IPS-NIHi11 (cell line): ENCODE data around the gene GAL3ST2.

ENCODE experiments used
- DNase-seq: peaks from one replicate; pipeline ENCODE4 v3.0.0; 2012; ENCODE audit warnings: mixed read lengths, low spot score

The GAL3ST2 gene

DNA sequence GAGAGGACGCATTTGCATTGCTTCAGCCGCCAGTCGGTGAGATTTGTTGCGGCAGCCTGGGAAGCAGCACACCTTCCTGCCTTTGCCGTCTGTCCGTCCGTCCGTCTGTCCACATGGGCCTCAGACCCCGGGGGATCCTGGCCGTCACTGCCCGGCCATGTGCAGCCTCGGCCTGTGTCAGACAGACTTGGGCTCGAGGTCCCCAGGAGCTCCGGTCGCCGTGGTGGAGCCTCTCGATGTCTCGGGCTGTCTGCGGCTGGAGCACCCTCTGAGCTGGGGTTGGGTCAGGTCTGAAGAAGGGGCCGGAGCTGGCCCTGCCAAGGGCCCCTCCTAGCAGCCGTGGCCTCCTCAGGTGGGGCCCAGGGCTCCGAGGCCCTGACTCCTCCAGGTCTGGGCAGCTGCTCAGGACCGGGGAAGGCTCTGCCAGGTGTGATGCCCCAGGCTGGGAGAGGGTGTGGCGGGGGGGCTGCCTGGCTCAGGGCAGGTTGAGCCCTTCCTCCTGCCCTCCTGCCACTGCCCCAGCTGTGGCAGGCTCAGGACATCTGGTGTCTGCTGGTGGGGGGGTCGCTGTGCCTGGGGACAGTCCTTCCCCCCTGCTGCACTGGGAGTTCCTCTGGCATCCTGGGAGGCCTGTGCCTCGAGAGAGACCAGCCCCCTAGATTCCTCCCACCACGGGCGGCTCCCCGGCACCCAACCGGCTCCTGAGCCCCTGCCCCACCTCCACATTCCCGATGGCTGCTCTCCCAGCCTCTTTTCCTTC is 44.2 kb downstream of the GAL3ST2 start:
- DNase-seq: peak; percentile 37

DNA sequence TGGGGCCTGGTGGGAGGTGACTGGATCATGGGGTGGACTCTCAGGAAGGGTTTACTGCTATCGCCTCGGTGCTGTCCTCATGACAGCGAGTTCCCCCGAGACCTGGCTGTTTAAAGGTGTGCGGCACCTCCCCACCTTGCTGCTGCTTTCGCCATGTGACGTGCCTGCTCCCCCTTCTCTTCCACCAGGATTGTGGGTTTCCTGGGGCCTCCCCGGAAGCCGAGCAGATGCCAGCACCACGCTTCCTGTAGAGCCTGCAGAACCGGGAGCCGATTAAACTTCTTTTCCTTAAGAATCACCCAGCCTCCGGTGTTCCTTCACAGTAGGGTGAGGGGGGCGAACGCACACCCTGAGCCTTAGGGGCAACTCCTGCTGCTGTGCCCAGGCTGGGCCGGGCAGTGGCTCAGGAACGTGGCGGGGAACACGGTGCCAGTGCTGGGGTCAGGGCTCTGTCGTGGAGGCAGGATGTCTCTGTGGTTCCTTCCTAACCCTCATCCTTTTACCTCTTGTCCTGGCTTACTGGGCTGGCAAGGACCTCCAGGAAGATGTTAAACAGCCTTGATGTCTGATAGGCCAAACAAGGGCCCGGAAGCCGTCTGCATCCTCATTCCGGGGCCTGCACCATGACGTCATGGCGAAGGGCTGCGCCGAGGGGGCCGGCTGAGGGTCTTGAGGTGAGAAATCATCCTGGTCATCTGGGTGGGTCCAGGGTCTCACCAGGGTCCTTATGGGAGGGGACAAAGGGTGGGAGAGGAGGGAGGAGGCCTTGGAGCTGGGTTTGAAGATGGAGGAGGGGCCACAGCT is 45.0 kb downstream of the GAL3ST2 start:
- peak; percentile 7 for DNase-seq

DNA sequence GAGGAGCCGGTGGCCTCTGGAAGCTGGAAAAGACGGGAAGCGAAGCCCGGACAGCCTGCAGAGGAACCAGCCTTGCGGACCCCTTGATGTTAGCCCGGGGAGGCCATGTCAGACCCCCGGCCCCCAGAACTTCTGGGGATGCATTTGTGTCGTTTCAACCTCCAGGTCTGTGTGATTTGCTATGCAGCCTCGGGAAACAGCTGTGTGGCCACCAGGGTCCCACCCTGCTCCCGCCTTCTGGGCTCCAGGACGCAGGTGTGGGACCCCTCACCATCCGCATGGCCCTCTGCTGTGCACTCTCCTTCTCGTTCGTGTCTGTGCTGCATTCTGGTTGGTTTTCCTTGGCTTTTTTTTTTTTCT is 45.6 kb downstream of the GAL3ST2 start:
- DNase-seq: peak; percentile 8

DNA sequence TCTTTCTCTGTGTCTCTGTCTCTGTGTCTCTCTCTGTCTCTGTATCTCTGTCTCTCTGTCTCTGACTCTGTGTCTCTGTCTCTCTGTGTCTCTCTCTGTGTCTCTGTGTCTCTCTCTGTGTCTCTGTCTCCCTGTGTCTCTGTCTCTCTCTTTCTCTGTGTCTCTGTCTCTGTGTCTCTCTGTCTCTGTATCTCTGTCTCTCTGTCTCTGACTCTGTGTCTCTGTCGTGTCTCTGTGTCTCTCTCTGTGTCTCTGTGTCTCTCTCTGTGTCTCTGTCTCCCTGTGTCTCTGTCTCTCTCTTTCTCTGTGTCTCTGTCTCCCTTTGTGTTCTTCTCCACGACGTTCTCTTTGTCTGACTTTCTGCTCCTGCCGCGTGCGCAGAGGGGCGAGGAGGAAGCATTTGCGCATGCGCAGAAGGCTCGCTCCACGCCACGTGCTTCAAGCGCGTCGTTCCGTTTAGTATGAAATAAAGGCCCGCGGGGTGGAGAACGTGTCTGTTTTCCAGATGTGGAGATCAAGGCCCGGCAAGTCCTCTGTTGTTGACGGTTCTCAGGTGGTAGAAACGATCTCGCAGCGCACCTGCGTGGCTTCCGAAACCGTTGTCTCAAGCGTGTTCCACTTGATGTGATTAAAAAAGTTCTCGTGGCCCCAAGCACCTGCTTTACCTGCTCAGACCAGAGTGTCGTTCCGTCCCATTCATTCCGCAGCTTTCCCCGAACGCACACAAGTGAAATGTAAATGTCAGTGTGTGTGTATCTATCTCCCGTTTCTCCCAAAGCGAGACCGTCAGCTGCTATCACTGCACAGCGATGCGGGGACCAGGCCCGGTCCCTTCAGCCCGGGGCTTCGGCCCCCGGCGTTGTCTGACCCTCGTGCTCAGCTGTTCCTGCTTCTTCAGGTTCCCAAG is 47.2 kb downstream of the GAL3ST2 start:
- DNase-seq: peak; percentile 5

DNA sequence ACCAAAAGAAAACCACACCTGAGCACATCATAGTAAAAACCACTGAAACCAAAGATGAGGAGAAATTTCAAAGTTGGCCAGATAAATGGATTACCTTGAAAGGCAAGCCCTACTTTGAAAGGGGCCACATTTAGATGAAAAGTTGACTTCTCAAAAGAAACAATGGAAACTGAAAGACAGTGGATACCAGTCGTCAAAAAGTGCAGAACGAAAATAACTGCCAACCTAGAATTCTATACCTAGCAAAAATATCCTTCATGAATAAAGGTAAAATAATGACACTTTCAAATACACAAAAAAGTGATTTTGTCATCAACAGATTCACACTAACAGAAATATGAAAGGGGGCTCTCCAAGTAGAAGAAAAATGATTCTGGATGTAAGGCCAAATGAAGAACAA is 50.8 kb downstream of the GAL3ST2 start:
- DNase-seq: no peak

DNA sequence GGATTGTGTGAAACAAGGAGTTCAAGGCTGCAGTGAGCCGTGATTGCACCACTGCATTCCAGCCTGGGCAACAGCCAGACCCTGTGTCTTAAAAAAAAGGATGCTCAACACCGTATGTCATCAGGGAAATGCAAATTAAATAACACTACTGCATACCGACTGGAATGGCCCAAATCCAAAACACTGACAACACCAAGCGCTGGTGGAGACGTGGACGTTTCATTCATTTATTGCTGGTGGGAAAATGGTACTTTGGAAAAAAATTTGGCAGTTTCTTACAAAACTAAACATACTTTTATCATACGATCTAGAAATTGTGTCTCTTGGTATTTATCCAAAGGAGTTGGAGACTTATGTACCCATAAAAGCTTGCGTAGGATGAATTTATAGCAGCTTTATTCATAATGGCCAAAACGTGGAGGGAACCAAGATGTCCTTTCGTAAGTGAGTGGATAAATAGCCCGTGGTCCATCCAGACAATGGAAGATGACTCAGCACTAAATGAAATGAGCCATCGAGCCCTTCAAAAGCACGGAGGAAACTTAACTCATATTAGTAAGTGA is 56.6 kb downstream of the GAL3ST2 start:
- DNase-seq: no peak

DNA sequence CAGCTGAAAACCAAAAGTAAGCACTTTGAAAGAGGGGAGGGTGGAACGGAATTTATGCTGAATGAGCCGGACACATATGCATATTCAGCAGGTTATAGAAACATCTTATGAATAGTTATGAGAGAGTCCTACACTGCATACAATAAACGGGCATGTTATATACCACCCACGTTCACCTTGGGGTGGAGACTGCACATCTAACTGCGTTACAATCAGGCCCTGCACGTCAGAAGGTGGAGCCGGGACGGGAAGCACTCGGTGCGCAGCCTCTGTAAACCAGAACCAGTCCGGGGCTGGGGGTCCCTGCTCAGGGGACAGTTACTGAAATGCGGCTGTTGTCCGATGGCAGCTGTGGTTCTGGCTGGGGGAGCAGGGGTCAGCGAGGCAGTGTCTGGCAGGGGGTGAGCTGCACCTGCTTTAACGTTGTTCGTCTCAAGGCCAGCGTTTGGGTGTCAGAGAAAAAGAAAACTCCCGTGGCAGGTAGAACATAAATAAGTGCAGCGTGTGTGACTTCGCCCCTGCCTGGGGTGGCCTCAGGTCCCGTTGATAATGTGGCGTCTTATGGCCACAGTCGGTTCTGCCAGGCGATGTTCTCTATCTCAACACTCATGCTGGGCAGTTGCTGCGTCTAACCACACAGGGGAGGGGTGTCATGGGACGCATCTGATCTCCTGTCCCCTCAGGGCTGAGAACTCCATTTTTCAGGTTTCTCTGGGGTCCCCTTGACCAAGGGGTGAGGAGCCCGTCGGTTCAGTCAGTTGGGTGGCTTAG is 57.3 kb downstream of the GAL3ST2 start:
- peak; percentile 4 for DNase-seq

DNA sequence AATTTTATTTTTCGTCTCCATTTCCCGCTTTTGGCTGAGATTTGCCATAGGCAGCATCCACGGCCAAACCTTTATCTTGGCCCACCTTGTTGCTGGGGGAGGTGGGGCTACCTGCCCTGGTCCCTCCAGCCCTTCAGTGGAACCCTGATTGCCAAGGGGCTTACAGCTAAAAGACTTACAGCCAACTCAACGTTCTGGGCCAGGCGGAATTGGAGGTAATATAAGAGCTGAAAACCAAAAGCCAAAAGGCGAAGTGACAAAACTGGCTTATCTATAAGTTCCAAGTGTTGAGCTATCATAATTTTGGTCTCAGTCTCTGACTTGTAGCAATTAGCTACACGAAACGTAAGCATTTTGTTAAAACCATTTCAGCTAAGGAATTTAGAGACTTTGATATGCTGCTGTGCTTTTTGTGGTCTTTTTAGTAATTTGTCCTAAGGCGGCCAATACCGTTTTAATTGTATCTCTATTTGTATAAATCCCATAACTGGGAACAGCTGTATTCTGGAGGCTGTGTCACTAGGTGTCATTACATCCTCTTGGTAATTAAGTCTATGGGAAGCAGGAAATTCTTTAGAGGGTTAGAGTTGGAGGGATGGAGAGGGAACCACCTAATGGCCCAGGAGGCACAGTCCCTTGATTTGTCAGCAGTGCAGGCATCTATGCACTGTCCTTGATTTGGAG is 58.0 kb downstream of the GAL3ST2 start:
- DNase-seq: no peak

DNA sequence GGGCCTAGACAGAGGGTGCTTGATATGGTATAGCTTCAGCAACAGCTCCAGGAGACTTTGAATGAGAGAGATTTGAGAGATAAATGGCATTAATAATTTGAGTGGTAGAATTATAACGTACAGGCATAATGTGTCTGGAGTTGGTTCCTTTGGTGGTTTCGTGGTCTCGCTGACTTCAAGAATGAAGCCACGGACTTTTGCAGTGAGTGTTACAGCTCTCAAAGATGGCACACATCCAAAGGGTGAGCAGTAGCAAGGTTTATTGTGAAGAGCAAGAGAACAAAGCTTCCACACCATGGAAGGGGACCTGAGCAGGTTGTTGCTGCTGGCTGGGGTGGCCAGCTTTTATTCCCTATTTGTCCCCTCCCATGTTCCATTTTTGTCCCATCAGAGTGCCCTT is 59.0 kb downstream of the GAL3ST2 start:
- DNase-seq: no peak

DNA sequence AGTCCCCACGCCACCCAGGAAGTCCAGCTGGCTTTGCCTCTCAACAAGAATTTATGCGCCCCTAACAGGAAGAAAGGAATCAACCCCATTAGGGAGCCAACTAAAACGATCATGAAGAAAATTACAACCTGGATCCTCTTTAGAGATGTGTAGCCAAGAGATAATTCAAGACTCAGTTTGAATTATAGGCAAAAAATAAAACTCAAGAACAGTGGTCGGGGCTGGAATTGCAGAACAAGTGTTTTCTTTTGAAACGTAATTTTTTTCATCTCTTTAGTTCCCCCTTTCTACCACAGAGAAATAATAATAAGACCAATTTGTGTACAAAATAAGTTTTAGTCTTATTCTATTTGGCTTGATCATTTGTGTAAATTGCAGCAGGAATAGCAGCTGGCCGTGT is 59.7 kb downstream of the GAL3ST2 start:
- DNase-seq: no peak

DNA sequence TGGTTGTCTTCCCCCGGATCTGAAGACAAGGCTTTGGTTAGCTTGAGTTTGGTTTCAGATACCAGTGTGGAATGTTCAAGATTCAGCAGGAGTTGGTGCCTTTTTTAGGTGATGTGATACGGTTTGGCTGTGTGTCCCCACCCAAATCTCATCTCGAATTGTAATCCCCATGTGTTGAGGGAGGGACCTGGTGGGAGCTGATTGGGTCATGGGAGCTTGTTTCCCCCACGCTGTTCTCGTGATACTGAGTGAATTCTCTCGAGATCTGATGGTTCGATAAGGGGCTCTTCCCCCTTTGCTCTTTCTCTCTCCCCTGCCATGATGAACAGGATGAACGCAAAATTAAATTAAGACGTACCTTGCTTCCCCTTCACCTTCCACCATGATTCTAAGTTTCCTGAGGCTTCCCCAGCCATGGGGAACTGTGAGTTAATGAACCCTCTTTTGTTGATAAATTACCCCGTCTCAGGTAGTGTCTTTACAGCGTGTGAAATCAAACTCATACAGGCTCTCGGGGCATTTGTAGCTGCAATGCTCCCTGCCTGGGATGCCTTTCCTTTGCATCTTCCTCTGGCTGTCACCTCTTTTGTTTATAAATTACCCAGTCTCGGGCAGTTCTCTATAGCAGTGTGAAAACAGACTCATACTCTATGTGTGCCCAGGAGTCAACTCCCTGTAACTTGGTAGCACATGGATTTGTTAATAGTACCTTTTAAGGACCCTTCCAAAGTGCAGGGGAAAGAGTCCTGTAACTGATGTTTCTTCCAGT is 60.8 kb downstream of the GAL3ST2 start:
- no peak for DNase-seq

DNA sequence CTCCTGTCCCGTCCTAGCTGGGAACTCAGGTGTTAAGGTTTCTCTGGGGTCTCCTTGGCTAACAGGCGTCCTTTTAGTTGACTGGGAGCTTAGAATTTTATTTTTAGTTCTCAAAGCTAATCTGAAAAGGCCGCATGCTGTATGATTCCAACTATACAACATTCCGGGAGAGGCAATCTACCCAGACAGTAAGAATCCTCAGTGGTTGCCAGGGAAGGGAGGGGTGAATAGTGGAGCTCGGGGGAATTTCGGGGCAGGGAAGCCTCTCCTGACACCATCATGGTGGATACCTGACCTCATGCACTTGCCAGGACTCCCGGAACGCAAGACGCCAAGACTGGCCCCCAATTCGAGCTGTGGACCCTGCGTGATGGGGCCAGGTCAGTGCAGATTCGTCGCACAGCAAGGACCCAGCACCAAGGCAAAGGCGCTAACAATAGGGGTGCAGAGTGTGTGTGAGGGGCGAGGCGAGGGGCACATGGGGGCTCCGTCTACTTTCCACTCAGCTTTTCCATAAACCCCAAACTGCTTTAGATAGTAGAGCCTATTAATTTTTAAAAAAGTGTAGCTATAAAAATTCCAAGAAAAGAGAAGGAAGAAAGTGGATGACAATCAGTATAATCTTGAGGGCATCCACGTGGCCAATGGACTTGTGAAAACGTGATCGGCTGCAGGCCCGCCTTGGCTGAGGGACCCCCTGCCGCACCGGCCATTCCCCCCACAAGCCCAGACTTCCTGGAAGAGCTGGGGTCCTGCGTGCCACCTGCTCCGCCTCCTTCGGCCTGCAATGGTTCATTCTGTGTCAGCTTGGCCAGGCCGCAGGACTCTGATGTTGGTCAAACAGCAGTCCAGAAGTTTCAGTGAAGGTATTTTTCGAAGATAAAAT is 64.8 kb downstream of the GAL3ST2 start:
- DNase-seq: no peak

DNA sequence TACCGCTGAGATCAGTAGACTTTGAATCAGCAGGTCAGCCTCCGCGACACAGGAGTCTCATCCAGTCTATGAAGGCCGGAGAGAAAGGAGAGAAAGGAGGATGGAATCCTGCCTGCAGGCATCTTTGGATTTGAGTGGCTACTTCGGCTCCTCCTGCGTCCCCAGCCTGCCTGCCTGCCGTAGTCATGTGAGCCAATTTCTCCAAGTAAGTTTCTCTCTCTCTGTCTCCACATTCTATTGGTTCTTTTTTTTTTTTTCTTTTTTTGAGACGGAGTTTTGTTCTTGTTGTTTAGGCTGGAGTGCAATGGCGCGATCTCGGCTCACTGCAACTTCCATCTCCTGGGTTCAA is 65.4 kb downstream of the GAL3ST2 start:
- DNase-seq: no peak

DNA sequence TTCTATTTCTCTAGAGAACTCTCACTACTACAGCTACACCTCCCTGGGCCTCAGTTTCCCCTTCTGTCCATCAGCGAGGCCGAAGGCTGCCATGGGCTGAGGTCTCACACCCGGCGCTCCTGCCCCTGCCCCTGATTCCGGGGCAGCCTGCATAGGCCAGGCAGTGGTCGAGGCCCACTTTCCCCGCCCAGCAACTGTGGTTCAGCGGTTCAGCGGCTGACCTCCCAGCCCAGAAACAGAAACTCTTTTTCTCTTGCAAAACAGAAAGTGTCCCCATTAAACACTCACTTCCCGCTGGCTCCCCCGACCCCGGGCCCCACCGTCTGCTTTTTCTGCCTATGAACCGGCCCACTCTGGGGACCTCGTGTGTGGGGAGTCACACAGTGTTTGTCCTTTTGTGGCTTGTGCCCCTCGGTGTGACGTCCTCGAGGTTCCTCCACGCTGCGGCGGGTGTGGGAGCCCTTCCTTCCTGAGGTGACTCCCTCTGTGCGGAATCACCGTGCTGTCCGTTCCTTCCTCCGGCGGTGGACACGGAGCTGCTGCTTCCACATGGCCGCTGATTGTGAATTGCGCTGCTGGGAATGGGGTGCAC is 66.1 kb downstream of the GAL3ST2 start:
- peak; percentile 35 for DNase-seq

DNA sequence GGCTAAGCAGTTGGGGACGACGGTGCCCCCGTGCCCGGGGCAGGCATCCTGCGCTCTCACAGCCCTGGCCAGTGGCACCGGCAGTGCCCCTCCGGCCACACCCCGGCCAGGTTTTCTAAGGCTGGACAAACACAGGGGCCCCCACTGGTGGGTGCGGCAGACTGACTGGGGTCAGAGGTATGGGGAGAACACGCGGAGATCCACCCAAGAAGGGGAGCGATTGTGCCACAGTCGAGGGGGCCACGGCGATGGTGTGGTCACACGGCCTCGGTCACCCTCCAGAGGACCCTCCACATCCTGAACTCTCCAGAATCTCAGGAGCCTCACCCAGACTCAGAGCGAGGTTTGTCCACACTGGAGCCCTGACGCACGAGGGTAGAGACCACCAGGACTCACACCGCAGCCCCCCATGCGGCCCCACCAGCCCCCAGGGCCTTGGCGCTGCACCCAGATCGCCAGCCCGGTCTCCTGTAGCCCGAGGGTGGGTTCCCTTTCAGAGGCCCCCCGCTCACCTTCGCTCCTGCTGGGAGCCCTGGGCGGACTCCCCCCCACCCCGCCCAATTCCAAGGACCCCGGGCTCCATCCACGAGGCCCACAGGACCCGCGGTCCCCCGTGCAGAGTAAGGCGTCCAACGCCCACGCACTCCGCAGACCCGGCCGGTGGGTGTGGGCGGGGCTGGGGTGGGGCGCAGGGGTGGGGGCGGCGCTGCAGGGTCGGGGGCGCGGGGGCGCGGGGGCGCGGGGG is 66.9 kb downstream of the GAL3ST2 start:
- DNase-seq: peak; percentile 17

DNA sequence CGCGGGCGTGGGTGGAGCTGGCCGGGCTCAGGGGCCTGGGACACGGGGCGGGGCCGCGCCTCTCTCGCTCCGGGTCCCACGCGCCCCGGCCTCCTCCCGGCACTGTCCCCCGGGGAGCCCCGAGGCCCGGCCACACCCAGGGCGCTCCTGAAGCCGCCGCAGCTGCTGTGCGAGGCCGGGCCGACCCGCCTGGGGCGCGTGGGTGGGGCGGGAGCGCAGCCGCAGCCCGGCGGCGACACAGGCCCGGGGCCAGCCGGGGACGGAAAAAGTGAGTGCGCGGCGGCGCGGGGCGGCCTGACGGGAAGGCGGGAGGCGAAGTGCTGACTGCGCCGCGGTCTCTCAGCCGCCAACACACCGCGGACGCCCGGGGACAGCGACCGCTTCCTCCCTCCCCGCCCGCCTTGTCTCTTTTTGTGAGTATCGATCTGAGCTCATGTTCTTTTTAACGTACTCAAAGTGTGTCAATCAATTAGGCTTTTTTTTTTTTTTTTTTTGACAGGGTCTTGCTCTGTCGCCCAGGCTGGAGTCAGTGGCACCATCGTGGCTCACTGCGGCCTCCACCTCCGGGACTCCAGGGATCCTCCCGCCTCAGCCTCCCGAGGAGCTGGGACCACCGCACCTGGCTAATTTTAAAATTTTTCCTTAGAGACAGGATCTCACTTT is 67.6 kb downstream of the GAL3ST2 start:
- peak; percentile 86 for DNase-seq

DNA sequence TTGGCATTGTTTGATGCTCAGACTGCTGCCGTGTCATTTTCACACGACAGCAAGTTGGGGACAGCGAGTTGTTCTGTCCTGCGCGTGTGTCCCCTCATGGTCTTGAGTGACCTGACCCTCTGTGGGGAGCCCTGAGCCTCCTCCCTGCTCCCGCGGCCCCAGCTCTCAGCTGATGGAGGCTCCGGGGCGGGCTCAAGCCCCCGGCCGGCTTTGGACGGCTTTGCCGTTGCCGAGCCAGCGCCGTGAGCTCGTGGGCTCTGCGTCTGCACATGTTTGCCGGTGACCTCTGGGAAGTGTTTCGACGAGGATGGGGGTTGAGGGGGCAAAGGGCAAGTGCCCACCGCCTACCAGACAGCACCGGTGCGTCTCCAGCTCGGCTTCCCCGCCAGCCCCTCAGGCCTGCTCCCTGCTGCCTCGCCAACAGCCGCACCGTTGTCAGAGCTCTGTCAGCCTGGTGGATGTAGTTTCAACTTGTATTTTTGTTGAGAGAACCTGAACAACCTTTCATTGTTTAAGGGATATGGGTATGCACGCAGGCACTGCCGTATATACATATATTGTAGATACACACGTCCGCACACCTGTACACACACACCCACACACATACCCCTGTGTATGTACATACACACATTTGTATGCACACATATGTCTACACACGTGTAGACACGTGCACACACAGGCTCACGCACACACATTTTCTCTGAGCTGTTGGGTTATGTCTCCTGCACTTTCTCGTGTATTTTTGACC is 68.4 kb downstream of the GAL3ST2 start:
- peak; percentile 15 for DNase-seq
